Small intestine (tissue), 4 donors: Measurements from ENCODE around the gene BSG. TPM values are rescaled to one million over a fixed set of nuclear protein-coding genes. Genes with fewer than 3 reads are reported as not detected.

Experiments used
- polyA plus RNA-seq, 4 donors: library from polyadenylated mRNA; stranded (reverse) in 3 of 4; unstranded in 1 of 4; fragments of 200-250 nt in 3 of 4; fragments of 120-200 nt in 1 of 4; gene quantifications; one replicate each; pipeline versions ENCODE4 v1.2.1 to v1.2.3, GENCODE V29; 2013
- donor health status: healthy with polysubstance abuse.
- donor health status: Bipolar disorder and iron deficiency.
- donor health status: healthy.

BSG gene
- polyA plus RNA-seq, 4 donors: 208 to 454 (median 374) TPM

Other genes with a start within 250 kb of the BSG start
- 10 to 100 TPM; 10.3 to 18.9 (median 14.4) TPM for gene MIER2, start 227.8 kb upstream of the BSG start, polyA plus RNA-seq
- gene C2CD4C, start 163.4 kb upstream of the BSG start, polyA plus RNA-seq: 1 to 10 TPM in 1 of 4 donors, under 1 TPM in 2, not detected in 1; 0.27 to 3.1 (median 0.80) TPM
- 10 to 100 TPM in 3 of 4 donors, 1 to 10 TPM in 1; 7.6 to 18.9 (median 12.3) TPM for gene SHC2, start 111.6 kb upstream of the BSG start, polyA plus RNA-seq
- gene MADCAM1, start 76.1 kb upstream of the BSG start, polyA plus RNA-seq: 10 to 100 TPM in 1 of 4 donors, 1 to 10 TPM in 2, not detected in 1; 1.1 to 11.3 (median 6.4) TPM
- gene TPGS1, start 65.1 kb upstream of the BSG start, polyA plus RNA-seq: 10 to 100 TPM; 17.4 to 38.4 (median 25.2) TPM
- 100 to 1,000 TPM in 2 of 4 donors, 10 to 100 TPM in 2; 58.2 to 113 (median 89.0) TPM for gene CDC34, start 40.8 kb upstream of the BSG start, polyA plus RNA-seq
- gene GZMM, start 28.5 kb upstream of the BSG start, polyA plus RNA-seq: 1 to 10 TPM in 3 of 4 donors, under 1 TPM in 1; 0.89 to 5.7 (median 1.8) TPM
- gene HCN2, start 17.3 kb downstream of the BSG start, polyA plus RNA-seq: under 1 TPM in 2 of 4 donors, not detected in 2; 0.19 to 0.58 TPM
- gene POLRMT, start 60.9 kb downstream of the BSG start, polyA plus RNA-seq: 100 to 1,000 TPM in 1 of 4 donors, 10 to 100 TPM in 3; 63.0 to 153 (median 86.8) TPM
- gene FGF22, start 67.3 kb downstream of the BSG start, polyA plus RNA-seq: under 1 TPM in 2 of 4 donors, not detected in 2; 0.12 to 0.30 TPM
- 10 to 100 TPM; 39.2 to 60.2 (median 55.4) TPM for gene RNF126, start 90.6 kb downstream of the BSG start, polyA plus RNA-seq
- gene FSTL3, start 103.8 kb downstream of the BSG start, polyA plus RNA-seq: 10 to 100 TPM in 2 of 4 donors, 1 to 10 TPM in 2; 4.0 to 31.9 (median 17.7) TPM
- gene PRSS57, start 122.9 kb downstream of the BSG start, polyA plus RNA-seq: under 1 TPM in 1 of 4 donors, not detected in 3; 0.95 TPM
- gene PALM, start 136.3 kb downstream of the BSG start, polyA plus RNA-seq: 10 to 100 TPM; 12.4 to 37.6 (median 25.3) TPM
- gene MISP, start 178.5 kb downstream of the BSG start, polyA plus RNA-seq: 100 to 1,000 TPM; 189 to 644 (median 383) TPM
- 100 to 1,000 TPM; 109 to 257 (median 140) TPM for gene PTBP1, start 224.9 kb downstream of the BSG start, polyA plus RNA-seq
- under 1 TPM in 2 of 4 donors, not detected in 2; 0.49 to 0.57 TPM for gene PLPPR3, start 249.4 kb downstream of the BSG start, polyA plus RNA-seq